ENCODE results near the gene IQSEC1. TPM values are rescaled to one million over a fixed set of nuclear protein-coding genes. Genes with fewer than 3 reads are reported as not detected.

The IQSEC1 gene
- total RNA-seq, 1 donor from 2014 or later = 70.1 TPM

DNA sequence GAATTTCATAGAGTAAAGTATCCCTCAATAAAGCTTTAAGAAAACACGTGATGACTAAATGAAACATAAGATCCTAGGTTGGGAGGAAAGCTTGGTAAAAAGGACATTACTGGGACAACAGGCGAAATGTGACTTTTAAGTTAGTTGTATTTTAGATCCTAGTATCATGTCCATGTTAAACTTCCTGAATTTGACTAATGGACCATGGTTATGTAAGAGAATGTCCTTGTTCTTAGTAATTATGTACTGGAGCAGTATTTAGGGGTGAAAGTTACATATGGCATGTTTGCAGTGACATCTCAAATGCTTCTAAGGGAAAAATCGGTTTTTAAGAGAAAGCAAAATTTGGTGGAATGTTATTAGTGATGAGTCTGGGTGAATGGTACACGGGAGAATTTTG, 69.6 kb downstream of the IQSEC1 start:
- DNase-seq (ENCODE audit: low spot score) = no peak

DNA sequence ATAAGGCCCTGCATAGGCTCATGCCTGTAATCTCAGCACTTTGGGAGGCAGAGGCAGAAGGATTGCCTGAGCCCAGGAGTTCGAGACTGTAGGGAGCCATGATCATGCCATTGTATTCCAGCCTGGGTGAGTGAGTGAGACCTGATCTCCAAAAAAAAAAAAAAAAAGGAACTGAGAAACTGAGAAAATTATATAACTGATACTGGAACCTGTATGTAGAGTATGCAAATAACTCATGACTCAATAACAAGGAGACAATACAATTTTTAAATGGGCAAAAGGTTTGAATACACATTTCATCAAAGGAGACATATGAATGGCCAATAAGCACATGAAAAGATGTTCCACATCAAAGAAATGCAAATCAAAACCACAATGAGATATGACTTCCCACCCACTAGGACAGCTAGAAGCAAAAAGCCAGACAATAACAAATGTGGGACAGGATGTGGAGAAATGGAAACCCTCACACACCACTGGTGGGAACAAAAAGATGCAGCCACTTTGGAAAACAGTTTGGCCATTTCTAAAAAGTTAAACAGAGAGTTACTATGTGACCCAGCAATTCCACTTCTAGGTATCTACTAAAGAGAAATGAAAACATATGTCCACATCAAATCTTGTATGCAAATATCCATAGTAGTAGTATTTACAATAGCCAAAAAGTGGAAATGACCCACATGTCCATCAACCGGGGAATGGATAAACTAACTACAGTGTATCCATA, 70.7 kb downstream of the IQSEC1 start:
- no peak for DNase-seq (ENCODE audit: low spot score)

DNA sequence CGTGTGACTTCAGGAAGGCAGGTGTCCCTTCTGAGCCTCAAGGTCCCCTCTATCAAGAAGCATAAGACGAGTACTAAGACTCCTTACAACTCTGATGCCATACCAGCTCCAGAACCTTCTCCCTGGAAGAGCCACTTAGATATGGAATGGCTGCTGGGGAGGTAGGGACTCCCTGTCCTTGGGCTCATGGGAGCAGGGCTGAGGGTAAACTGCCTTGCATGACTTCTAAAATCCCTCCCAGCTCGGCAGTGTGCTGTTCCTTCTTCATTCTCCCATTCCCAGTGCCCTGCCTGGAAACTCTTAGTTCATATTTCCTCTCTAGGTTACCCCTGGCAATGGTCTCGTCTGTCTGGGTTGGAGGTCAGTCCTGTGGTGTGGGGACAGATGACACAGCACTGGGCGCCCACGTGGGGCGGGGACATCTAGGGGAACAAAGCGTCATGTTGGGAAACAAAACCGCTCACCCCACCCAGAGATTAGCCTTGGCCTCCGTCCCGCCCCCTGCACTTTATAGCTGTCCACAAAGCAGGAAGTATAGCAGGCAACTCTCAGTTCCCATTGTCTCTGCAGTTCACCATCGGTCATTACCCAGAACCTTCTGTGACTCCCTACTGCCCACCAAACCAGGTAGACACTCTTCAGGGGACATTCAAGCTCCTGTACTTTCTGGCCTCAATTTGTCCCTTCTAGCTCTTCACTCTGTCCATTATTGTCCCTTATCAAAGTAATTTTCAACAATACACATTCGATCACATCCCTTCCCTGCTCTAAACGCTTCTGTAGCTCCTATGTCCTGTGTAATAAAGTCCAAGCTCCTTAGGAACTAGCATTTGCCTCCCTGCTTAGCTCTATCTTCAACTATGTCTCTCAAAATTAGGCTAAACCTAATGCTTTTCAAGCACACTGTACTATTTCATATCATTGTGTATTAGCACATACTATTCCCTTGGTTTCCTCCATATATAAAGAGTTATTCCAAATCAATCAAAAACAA, 73.8 kb downstream of the IQSEC1 start:
- peak; percentile 94 for DNase-seq (ENCODE audit: low spot score)

DNA sequence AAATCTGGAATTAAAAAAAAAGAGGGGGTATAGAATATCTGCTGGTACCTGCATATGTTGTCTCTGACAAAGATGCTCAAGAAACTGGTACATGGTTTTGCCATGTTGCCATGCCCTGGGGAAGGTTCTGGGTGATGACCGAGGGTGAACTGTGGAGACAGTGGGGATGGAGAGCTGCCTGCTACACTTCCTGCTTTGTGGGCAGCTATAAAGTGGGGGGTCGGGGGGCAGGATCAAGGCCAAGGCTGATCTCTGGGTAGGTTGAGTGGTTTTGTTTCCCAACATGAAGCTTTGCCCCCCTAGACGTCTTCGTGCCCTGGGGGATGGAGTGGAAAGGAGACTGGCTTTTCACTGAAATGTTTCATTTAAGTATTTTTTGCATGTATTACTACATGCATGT, 74.6 kb downstream of the IQSEC1 start:
- DNase-seq (ENCODE audit: low spot score) = no peak

DNA sequence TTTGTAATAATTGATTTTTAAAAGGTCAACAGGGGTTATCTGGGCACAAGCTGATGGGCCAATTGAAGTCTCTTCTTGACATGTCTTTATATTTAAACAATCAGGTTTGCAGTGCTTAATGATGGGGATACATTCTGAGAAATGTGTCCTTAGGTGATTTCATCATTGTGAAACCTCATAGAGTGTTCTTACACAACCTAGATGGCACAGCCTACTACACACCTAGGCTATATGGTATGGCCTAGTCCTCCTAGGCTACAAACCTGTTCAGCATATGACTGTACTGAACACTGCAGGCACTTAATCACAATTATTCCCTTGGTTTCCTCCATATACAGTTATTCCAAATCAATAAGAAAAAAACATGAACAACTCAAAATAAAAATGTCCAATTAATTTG, 75.8 kb downstream of the IQSEC1 start:
- no peak for DNase-seq (ENCODE audit: low spot score)

DNA sequence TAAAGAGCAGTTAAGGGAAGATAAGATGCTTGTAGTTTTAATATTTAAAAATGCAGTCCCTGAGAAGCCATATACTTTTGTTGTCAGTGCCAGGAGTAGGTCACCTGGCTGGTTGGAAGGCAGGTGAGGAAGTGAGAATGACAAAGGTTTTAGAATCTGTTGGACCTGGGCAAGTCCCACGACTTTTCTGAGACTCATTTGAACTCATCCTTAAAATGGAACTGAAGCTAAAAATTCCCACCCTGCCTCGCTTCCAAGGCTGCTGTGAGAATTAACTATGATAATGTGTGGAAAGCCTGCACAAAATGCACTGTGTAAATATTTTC, 77.1 kb downstream of the IQSEC1 start:
- no peak for DNase-seq (ENCODE audit: low spot score)

DNA sequence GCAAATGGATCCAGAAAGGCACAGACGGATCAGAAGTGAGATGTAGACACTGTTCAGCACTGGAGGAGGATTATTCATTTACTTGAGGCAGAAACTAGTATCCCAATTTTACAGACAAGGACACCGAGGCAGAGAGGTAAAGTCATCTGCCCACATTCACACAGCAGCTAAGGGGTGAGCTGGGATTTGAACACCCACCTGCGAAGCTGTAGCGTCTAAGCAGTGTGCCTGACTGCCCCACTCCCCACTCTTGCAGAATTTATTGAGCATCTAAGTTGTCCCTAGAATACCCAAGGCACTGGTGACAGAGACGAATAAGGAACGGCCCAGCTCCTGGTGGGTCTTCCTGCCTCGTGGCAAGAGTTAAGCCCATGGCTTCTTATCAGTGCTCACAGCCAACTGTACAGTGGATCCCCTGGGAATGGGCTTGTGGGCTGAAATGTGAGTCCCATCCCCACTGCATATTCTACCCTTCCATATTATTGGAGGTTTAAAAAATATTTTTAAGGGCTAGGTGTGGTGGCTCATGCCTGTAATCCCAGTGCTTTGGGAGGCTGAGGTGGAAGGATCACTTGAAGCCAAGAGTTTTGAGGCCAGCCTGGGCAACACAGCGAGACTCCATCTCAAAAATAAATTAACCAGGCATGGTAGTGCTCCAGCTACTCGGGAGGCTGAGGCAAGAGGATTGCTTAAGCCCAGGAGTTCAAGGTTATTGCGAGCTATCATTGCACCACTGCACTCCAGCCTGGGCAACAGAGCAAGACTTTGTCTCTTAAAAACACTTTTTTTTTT, 77.6 kb downstream of the IQSEC1 start:
- no peak for DNase-seq (ENCODE audit: low spot score)

DNA sequence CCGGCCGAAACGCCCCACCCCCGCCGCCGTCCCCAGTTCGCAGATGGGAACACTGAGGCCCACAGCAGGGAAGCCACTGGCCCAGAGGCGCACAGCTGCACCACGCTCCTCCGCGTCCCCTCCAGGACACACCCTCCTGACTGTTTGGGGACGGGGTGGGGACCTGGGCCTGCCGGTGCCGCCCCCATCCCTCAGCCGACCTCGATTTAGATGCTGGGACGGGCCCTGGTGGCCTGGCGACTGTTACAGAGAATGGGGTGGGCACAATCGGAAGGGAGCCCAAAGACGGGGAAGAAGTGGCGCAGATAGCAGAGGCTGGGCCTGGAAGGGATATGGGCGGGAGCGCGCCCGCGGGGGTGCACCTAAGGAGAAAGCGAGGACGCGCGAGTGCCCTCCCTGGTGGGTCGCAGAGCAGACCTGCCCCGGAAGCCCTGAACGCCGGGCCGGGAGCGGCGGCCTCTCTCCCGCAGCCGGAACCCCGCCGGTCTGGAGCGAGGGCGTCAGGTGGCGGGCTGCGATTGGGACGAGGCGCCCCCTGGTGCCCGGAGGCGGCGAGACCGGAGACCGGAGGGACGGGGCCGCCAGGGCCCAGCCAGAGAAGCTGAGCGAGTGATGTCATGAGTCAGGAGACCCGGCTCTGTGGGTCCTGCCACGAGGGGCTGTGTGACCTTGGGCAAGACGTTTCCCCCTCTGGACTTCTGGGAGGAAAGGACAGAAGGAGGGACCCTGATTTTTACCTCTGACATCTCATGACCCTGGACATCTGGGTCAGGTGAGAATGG, 78.4 kb downstream of the IQSEC1 start:
- DNase-seq (ENCODE audit: low spot score) = peak; percentile 96

DNA sequence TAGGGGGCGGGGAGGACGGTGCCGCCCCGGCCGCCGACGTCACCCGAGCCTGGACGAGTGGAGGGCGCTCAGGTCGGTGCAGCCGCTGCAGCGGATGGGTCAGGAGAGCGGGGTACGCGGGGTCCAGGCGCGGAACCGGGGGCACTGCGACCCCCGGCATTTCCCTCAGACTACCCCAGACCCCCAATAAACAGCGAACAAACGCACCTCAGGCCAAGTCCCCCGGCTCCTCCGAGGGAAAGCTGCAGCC, 78.9 kb downstream of the IQSEC1 start:
- DNase-seq (ENCODE audit: low spot score) = no peak

DNA sequence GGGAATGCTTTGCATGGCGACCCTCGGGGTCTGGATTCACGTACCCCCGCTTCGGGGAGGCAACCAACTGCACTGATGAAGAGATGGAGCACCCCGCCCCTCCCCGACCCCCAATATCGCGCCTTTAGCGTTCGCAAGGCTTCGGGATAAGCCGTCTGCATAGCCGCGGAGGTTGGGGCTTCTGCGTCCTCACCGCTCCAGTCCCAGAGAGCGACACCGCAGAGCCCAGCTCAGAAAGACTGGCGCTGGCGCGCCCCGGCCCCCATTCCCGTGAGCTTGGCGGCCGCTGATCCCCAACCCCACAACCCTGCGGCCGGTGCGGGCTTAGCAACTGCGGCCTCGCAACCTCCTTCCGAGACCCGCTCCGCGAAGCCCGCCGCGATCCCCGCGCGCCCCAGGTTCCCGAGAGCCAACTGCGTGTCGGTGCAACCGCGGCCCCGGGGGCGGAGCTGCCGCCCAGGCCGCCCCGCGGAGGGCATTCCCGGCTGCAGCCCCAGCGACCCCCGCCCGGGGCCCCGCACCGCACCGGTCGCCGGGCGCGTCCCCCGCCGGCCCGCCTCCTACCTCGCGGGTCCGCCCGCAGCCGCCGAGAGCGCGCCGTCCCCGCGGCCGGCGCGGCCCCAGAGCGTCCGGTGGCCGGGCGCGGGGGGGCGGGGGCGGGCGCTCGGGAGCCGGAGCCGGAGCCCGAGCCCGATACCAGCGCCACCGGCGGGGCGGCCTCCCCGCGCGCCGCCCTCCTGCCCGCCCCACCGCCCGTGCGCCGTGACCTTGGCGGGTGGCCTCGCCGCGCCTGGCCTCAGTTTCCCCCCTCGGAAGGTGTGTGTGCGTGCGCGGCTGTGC, 79.5 kb downstream of the IQSEC1 start:
- no peak for DNase-seq (ENCODE audit: low spot score)

DNA sequence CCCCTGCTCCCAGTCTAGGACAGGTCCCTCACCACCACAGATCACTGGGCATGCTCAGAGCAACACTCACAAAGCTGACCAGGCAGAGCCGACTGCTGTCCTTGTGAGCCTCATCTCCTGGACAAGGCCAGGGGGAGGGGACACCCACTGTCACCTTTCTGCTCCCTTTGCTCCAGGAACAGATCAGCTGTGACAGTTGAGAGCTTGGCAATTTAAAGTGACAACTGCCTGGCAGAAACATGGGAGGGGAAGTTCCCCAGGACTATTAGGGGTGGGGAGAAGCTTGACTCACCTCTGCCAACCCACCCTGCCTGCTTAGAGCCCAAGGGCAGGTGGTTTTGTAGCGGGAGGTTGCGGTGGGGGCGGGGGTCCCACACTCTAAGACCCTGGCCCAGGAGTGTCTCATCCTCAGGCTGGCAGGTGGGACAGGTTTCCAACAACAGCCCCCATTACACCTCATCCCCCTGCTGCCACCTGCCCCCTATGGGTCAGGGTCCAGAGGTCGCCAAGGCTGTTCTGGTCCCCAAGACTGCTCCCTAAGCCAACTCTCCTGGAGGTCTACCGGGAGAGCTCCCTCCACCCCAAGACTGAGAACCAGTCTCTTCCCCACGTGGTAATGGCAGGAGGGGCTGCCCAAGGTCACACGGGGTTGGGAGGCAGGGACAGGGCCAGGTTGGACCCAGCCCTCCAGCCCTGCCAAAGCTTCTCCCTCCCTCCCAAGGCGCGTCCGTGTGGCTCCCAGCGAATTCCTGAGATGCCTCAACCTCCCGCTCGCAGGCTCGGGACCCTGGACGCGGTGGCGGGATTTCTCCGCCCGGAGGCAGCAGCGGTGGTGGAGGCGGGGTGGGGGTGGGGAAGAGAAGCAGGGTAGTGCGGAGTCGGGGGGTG, 80.4 kb downstream of the IQSEC1 start:
- DNase-seq (ENCODE audit: low spot score) = no peak

DNA sequence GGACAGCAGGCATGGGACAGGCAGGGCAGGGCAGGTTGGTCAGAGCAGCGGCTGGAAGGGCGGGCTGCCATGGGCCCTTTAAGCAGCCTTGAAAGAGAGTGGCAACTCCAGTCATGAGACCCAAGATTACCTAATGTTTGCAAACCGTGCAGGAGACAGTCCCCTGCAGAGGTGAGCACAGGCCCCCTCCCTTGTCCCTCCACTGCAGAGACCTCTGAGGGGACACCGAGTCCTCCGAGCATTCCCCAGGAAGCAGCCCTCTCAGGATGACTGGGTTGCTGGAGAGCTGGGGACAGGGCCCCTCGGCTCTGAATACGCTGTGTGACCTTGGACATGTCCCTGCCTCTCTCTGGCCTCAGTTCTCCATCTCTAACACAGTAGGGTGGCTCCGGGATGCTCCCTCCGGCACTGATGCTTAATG, 81.4 kb downstream of the IQSEC1 start:
- DNase-seq (ENCODE audit: low spot score) = no peak

DNA sequence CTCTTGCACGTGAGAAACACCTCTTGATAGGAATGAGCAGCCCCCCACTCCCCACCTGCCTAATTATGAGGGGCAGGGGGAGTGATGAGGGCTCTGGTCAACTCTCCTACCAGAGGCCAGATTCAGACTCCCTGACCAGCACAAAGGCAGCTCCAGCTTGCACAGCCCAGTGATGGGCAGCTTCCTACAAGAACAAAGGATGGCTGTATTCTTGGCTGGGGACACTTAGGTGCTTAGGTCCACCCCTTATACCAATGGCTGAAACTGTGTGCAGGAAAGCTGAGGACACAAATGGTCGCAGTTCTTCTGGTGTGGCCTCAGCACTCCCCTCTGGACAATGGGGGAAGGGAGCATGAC, 81.8 kb downstream of the IQSEC1 start:
- DNase-seq (ENCODE audit: low spot score) = no peak

DNA sequence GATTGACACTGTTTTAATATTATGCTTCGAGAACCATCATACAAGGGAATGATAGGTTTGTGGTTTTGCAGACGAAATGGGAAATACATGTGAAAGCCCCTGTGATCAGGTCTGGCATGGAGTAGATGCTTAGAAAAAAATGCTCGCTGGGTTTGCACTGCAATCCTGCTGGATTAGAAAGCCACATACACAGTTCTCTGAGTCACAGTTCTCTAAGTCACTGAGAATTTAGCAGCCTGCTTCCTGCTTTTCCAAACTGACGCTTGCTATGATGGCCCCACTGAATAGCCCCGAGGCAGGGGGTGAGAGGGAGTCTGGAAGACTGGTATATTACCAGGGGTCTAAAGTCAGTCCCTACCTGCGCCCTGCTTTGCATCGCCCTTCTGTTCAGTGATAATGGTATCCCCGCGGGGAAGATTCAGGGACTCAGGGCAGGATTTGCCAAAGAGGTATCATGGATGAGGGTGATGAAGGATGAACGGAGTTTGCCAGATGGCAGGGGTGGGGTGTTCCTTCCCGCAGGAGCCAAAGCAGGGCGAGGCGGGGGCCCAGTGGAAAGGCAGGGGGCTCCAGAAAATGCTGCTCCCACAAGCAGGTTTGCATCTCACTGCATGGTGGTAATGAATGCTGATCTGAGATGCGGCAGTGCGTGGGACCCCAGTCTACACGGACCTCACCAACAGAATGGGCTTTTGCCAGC, 82.3 kb downstream of the IQSEC1 start:
- DNase-seq (ENCODE audit: low spot score) = no peak

DNA sequence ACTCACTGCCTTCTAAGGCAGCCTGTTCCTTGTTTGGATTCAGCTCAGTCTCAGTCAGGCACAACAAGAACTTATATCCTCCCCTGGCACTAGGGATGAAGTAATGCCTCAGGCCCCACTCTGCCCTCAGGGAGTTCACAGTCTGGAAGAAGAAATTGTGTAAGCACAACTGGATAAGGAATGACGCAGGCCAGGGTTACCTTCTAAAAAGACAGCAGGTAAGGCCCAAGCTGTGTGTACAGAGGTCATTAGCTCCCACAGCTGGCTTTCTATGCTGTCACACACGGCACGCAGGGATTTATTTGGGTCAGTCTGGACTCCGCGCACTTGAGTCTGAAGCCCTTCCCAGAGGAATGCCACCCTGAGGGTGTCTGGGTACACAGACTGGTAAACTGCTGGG, 82.9 kb downstream of the IQSEC1 start:
- no peak for DNase-seq (ENCODE audit: low spot score)

DNA sequence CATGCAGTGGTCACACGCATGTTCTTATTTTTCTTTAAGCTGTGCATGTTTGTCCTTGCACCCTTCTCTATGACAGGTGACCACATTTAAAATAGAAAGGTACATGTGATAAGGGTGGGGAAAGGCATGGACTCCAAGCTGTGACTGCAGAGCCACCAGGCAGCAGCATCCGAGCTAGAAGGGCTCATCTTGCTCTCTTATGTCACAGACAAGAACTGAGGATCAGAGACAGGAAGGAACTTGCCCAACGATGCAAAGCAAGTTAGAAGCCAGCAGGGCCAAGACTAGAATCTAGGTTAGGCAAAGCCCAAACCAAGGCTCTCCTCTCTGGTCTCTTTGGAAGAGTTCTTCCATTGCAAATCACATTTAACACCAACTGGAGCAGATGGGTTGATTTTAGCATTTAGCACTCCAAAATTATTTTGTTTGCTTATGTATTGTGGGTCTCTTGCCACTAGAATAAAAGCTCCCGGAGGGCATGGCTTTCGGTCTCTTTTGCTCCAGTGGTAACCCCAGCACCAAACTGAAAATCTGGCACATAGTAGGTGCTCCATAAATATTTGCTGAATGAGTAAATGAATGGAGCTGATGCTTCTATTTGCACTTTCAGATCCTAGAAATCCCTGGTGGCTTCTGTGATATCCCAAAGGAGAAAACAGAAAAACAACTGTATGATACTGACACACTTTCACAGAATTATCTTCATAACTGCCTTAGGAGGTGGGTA, 84.3 kb downstream of the IQSEC1 start:
- no peak for DNase-seq (ENCODE audit: low spot score)

DNA sequence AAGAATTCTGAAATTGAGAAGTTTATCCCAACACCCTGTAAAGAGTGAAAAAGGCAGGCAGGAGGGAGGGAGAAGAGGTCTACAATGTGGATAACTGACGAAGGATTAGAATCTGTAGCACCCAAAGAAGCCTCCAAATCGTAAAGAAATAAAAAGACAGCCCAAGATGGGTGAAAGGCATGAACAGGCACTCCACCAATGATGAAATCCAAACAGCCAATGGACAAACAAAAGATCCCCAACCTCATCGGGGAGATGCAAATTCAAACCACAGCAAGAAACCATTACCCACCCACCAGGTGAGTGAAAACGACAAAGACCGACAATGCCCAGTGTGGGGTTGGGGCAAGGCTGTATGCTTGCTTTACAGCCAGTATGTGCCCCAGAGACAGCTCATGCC, 85.6 kb downstream of the IQSEC1 start:
- DNase-seq (ENCODE audit: low spot score) = no peak

DNA sequence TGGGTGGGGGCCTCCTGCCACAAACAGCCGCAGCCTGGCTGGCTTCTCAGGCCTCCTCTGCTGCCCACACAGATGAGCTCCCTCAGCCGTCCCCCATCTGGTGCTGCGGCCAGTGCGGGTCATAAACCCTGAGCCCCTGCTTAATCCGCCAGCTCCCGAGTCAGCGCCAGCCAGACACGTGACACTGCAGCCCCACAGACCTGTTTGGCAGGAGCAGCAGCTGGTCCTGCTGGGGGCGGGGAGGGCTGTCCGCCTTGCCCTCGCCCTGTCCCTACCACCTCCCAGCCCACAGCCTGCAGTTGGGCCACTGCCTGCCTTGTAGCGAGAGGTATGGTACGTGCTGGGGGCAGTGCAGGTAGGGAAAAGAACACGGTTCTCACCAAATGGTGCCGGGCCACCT, 86.2 kb downstream of the IQSEC1 start:
- DNase-seq (ENCODE audit: low spot score) = no peak
